Melanocyte of skin (primary cell): Measurements from ENCODE around the gene ZNF396. TPM values are rescaled to one million over a fixed set of nuclear protein-coding genes. Genes with fewer than 3 reads are reported as not detected.

Experiments used
- total RNA-seq, 2 donors: library from RNA; depleted of rRNA; stranded (reverse); fragments of >200 nt; gene quantifications; 2 replicates each; pipeline ENCODE4 v1.2.3, GENCODE V29; 2012

The ZNF396 gene
- total RNA-seq = 1 to 10 TPM in 1 of 2 donors, under 1 TPM in 1; 1.00 to 2.1 TPM

DNA sequence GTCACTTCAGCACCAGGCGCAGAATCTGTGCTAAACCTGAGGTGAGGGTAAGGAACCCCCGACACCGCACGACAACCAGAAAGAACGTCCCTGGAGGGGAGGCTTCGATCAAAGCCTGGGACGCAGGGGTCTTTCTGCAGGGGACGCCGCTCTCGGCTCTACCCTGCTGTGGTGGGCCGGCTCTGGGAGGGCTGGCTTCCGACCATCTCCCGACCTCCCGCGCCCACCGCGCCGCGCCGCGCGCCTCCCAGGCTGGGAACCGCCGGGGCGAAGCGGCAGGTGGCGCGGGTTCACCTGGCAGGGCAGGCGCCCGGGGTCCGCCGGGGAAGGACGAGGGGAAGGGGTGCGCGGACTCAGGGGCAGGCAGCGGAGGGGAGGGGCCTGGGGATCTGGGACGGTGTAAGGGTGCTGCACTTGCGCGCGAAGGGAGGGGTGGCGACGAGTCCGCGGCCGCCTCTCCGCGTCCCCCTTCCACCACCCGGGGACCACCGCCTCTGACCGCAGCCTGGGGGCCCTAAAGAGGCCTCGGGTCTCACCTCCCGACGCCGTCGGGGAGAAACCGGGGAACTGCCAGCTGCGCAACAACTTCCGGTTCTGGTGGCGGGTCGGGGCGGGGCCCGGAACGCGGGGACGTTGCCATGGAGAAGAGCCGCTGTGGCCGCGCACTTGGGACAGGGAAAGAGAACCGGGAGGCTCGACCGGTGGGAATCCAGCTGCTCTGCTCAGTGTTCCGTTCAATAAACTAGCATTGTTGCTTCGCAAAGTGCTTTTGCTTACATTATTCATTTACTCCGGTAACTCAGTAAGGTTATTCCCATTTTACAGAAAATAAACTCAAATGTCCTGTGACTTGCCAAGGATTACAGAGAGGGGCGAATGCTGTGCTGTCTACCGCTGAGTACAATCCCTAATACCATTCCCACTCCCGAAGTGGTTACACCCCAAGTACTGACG is at the start of gene ZNF396:
ZNF396 (minus strand) TSS at position 596 of the 954 bp plus-strand sequence. CDS start 3,045 bp downstream, outside the sequence.

DNA sequence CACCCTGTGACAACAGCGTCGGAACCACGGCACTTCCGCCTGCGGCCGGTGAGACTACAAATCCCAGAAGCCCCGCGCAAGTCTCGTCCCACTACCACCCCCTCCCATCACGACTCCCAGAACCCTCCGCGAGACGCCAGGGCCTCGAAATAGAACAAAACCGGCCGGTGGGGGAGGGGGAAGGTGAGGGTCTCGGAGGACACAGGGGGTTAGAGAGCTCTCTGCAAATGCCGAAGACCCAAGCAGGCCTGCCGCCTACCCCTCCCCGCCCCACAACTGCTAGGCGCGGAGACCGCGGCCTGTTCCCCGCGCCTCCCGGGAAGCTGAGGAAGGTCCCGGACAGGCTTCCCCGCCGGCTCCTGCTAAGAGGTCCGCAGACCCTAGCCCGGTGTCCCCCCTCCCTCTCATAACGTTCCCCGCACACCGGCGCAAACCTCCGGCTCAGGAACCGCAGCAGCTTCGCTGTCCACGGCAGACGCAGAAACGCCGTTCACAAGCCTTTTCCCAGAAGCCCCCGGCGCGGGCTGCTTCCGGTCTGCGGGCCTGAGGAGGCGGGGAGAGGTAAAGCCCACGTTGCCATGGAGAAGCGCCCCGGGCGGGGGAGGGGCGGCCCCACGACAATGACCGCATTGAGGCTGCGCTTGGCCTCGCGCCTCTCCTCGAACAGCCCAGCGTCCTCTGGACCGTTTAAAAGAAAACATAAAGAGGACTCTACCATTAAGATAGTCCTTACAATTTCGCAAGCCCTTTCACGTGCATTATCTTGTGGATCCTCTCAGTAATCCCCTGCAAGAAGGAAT is 33.0 kb downstream of the ZNF396 start, which contains the start of gene ZNF24:
ZNF24 (minus strand) TSS at position 485 of the 800 bp plus-strand sequence. CDS start 3,770 bp downstream, outside the sequence.

Other genes with a start within 250 kb of the ZNF396 start
- gene ZNF397, start 136.3 kb downstream of the ZNF396 start, total RNA-seq = 10 to 100 TPM in 1 of 2 donors, 1 to 10 TPM in 1; 5.7 to 11.4 TPM
- gene ZSCAN30, start 87.1 kb downstream of the ZNF396 start, total RNA-seq = 10 to 100 TPM in 1 of 2 donors, 1 to 10 TPM in 1; 9.3 to 18.2 TPM
- gene ZNF24, start 32.9 kb downstream of the ZNF396 start, total RNA-seq = 10 to 100 TPM; 51.0 to 56.1 TPM
- gene INO80C, start 120.6 kb upstream of the ZNF396 start, total RNA-seq = 1 to 10 TPM; 3.8 to 5.0 TPM
- 10 to 100 TPM; 29.6 to 35.1 TPM for gene GALNT1, start 204.4 kb upstream of the ZNF396 start, total RNA-seq